ENCODE measurements around the gene AGBL4.

The AGBL4 gene

DNA sequence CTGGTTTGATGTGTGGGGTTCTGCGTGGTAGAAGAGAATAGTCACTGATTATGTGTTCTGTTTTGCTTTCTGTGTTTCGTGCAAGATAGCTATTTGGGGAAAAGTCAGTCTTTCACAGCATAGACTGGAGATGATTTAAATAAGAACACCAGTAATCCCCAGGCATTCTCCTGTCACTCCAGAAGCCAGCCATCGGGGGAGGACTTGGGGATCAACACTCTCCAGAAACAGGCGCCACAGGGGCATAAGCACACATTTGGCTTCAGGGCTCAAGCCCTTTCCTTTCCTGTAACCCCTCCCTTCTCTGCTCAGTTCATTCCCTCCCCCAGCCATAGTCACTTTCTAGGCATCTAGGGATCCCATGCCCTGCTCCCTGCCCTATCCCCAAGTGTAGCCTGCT is 1149.8 kb downstream of the AGBL4 start:
- DNase-seq, result no peak

DNA sequence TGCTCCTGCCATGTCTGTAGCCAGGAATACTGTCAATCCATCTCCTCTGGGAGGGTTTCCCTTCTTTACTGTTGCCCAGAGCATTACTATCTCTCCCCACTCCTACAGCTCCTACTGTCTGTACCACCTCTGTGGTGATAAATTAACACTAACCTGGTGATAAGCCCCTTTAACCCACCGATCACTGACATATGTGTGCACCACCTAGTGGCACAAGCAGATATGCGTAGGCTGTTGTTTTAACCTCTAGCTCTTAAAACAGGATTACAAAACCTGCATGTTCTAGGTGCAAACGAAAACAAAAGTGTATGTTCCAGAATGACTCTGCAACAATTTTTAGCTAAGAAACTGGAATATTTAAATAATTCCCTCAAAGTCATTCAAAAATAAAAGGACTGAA is 1153.2 kb downstream of the AGBL4 start:
- no peak for DNase-seq

GRCh38 chr1:48869116-48869893 is 1154.4 kb downstream of the AGBL4 start:
- no peak for DNase-seq

DNA sequence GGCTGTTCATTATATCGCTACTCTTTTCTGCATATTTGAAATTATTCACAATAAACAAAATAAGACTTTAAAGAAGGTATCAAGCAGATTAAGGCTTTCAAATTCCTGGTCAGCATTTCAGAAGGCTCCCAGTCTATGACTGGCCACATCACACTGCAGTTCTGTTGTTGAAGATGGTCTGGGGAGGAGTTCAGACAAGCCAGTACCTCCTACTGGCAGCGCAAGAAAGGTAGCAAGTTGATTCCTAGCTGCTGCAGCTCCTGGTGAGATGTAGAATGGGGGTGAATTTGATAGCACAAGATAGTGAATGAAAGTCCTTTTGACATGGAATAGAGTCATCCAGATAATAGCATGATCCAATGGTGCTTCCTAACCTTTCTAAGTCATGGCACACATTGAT is 1158.8 kb downstream of the AGBL4 start:
- DNase-seq, result no peak

GRCh38 chr1:48859456-48859855 is 1164.3 kb downstream of the AGBL4 start:
- DNase-seq, result peak; percentile 18

DNA sequence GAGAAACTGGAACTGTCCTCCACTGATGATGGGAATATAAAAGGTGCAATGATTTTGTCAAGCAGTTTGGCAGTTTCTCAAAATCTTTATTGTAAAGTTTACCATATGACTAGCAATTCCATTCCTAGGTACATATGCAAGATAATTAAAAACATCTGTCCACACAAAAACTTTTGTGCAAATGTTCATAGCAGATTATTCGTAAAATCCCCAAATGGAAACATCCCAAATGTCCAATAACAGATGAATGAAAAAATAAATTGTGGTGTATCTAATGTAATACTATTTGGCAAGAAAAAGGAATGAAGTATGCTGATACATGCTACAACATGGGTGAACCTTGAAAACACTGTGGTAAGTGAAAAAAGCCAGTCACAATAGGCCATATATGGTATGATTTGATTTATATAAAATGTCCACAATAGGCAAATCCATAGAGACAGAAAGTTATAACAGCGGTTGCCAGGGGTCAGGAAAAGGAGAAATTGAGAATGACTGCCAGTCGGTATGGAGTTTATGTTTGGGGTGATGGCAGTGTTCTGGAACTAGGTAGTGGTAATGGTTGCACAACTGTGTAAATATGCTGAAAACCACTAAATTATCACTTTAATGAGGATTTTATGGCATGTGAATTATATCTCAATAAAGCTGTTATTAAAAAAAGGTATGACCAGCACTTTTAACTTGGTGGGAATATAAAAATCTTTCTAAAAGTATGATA is 1165.4 kb downstream of the AGBL4 start:
- no peak for DNase-seq

- no peak for DNase-seq
These were observed 1170.7 kb downstream of the AGBL4 start for GRCh38 chr1:48853006-48853405.

DNA sequence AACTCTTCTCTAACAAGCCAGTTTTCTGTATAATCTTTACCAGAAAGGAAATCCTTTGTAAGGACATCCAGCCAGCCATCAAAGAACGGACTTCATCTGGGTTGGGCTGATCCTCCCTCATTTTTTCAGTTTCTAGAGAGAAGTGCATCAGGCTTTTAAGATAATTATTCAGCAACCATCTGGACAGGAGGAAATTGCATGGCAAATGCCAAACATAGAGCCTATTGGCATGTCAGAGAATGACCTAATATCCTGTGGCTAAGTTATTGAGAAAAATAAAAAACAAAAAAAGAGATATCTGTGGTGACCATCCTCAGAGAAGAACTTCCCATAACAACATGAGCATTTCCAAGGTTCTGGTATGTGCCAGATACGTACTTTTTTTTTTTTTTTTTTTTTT is 1172.1 kb downstream of the AGBL4 start:
- no peak for DNase-seq

DNA sequence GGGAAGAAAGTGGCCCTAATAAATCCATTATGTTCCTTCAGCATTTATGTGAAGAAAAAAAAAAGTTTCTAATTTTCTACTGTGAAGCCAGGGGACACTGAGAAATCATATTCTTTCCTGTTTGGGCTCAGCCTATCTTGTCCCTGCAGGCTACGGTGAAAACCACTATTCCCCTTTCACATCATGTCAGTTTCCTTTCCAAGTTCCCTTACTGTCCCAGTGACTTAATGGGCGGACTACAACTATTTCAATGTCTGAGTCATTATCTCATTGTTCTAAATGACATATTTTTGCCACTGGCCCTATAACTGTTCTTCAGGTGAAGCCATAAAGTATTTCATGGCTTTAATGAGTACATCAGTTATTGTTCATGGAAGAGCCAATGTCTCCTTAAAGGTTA is 1175.7 kb downstream of the AGBL4 start:
- DNase-seq, result no peak

- no peak for DNase-seq
These were observed 1177.3 kb downstream of the AGBL4 start for GRCh38 chr1:48846441-48846840.

DNA sequence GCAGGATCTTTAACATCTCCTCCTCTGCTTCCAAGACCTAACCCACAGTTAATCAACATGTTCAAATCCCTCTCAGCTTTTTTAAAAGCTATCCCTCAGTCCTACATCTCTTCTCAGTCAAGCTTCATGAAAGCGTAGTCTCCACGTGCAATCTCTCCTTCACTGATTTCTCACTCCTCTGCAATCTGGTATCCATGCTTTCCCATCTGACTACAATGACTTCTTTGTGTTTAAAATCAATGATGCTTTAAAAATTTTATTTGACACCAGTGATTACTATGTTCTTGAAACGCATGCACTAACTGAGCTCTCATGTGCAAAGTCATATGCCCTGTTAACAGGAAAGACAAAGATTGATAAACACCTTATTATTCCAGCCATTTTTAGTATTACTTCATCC is 1179.6 kb downstream of the AGBL4 start:
- DNase-seq, result no peak

DNA sequence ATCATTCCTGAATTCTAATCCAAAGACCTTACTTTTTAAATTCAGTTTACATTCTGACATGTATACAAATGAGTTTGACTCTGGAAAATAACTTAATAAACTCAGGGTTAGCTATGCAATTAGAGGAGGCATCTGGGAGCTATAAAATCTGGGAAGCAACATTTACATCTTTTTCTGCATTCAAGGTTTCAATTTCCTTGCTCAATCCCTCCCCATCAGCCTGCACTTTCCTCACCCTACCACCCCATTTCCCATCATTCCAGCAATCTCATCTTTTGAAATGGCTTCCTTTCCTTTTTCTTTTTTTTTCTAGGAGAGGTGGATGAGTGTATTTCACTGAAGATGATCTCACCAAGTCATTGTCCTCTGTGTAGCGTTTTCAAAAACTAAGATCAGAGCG is 1181.8 kb downstream of the AGBL4 start:
- no peak for DNase-seq

DNA sequence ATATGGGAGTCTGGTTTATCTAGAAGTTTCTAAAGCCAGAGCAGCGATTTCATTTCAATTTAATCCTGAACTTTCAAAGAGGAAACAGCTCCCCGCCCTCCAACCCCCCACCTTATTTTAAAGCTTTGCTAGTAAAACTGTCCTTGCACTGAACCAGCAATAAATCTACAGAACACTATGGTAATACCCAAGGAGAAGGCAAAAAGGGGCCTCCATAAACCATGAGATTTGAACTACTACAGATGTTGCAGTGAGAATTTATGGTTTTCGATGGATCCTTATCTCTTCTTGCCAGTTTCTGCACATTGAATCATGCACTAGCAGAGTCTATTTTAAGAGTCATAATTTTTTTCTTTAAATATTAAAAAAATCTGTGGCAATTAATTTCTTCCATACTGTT is 1182.3 kb downstream of the AGBL4 start:
- DNase-seq, result no peak

- no peak for DNase-seq
These were observed 1192.4 kb downstream of the AGBL4 start for GRCh38 chr1:48831120-48831978.

DNA sequence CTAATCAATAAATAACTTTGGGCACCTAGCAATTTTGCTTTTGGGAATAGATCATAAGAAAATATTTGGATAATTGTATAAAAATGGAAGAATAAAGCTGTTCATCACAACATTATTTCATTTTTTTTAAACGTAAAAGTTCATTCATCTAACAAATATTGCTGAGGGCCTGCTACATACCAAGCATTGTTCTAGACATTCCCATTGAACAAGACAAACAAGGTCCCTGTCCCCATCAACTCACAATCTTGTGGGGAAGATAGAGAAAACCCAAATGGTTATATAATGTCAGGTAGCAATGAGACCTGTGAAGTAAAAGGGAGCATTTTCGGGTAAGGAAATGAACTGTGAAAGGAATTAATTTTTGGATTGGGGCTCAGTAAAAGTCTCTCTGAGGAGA is 1193.0 kb downstream of the AGBL4 start:
- DNase-seq, result no peak

GRCh38 chr1:48829446-48829845 is 1194.3 kb downstream of the AGBL4 start:
- no peak for DNase-seq

GRCh38 chr1:48823168-48823567 is 1200.6 kb downstream of the AGBL4 start:
- peak; percentile 23 for DNase-seq

GRCh38 chr1:48820491-48820890 is 1203.3 kb downstream of the AGBL4 start:
- no peak for DNase-seq

- peak; percentile 7 for DNase-seq
These were observed 1206.1 kb downstream of the AGBL4 start for GRCh38 chr1:48817505-48818114.

DNA sequence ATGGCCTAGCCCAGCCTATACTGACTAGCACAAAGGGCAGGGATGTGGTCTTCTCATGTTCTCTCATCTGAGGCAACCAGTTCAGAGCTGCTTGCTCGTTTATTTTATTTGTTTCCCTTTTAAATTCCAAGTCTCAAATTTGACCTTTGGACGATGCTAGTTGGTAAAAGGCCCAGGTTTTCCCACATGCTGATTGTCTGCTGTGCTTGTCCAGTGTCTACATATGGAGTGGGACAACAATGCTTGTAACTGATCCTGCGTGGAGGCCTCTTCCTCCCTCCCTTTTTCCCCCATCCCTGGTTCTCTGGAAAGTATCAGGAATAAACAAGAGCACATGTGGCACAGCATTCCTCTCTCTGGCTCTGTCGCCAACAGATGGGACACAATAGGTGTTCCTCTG is 1213.0 kb downstream of the AGBL4 start:
- no peak for DNase-seq

GRCh38 chr1:48808496-48808895 is 1215.3 kb downstream of the AGBL4 start:
- no peak for DNase-seq

GRCh38 chr1:48807554-48808260 is 1216.0 kb downstream of the AGBL4 start:
- DNase-seq, result no peak

- no peak for DNase-seq
These were observed 1220.3 kb downstream of the AGBL4 start for GRCh38 chr1:48803474-48803873.
